CD14-positive monocyte (primary cell): ENCODE data around the gene MALRD1. TPM values are rescaled to one million over a fixed set of nuclear protein-coding genes. Genes with fewer than 3 reads are reported as not detected.

Source experiments
- DNase-seq, 3 donors: peaks; one replicate each; pipeline ENCODE4 v3.0.0-alpha.2; 2011 to 2022
- H2AFZ ChIP-seq: 2 replicates; pipeline ENCODE4 v1.6.0; 2012; ENCODE audit warnings: mild to moderate bottlenecking, low read depth, low read length, inconsistent platforms; ENCODE audit not compliant: insufficient read depth, poor library complexity, severe bottlenecking
- H3K27ac ChIP-seq, 2 donors: 1 replicate in 1 of 2; 2 replicates in 1 of 2; pipeline ENCODE4 v1.5.1; 2012 to 2013; ENCODE audit warnings: low read length in 2 of 2, control low read depth in 1 of 2, inconsistent platforms in 1 of 2, low read depth in 1 of 2, mild to moderate bottlenecking in 1 of 2
- H3K27me3 ChIP-seq, 2 donors: one replicate each; pipeline versions ENCODE4 v1.6.0 to v1.6.1; 2011 to 2013; ENCODE audit warnings: low read length in 2 of 2; ENCODE audit not compliant: control insufficient read depth in 2 of 2, insufficient read depth in 2 of 2
- H3K36me3 ChIP-seq, 2 donors: replicated peaks in 1 of 2; 1 replicate in 1 of 2; 2 replicates in 1 of 2; pipeline versions ENCODE4 v1.5.1 to v1.6.1; 2012 to 2013; ENCODE audit warnings: low read length in 2 of 2, control low read depth in 1 of 2, inconsistent platforms in 1 of 2, mild to moderate bottlenecking in 1 of 2; ENCODE audit not compliant: insufficient read depth in 2 of 2, control insufficient read depth in 1 of 2
- H3K4me1 ChIP-seq, 2 donors: 1 replicate in 1 of 2; 2 replicates in 1 of 2; pipeline versions ENCODE4 v1.5.1 to v1.6.1; 2012 to 2013; ENCODE audit warnings: low read length in 2 of 2, control low read depth in 1 of 2, inconsistent platforms in 1 of 2, mild to moderate bottlenecking in 1 of 2, moderate library complexity in 1 of 2; ENCODE audit not compliant: insufficient read depth in 2 of 2, control insufficient read depth in 1 of 2
- H3K4me2 ChIP-seq: replicated peaks from 2 replicates; pipeline ENCODE3; 2012; ENCODE audit warnings: low read length, moderate library complexity, mild to moderate bottlenecking; ENCODE audit not compliant: poor library complexity, severe bottlenecking; ENCODE audit errors: extremely low read depth
- H3K4me3 ChIP-seq, 3 experiments: fragments of 200-600 bp in 1 of 3; sonication (generic) in 1 of 3; replicated peaks in 1 of 3; 1 replicate in 2 of 3; 2 replicates in 1 of 3; pipeline ENCODE4 v1.5.1; 2011 to 2013; ENCODE audit warnings: low read length in 3 of 3, mild to moderate bottlenecking in 3 of 3, control low read depth in 2 of 3, low read depth in 2 of 3, inconsistent platforms in 1 of 3, moderate library complexity in 1 of 3
- H3K79me2 ChIP-seq: 2 replicates; pipeline ENCODE4 v1.6.0; 2012; ENCODE audit warnings: mild to moderate bottlenecking, control low read depth, inconsistent platforms, low read length, moderate library complexity; ENCODE audit not compliant: insufficient read depth
- H3K9ac ChIP-seq: 2 replicates; pipeline ENCODE4 v1.6.0; 2017; ENCODE audit warnings: low read length, mild to moderate bottlenecking; ENCODE audit not compliant: insufficient read depth, poor library complexity, severe bottlenecking
- H3K9me3 ChIP-seq, 2 donors: replicated peaks in 1 of 2; 1 replicate in 1 of 2; 2 replicates in 1 of 2; pipeline versions ENCODE4 v1.5.1 to v1.6.1; 2012 to 2013; ENCODE audit warnings: low read length in 2 of 2, control low read depth in 1 of 2; ENCODE audit not compliant: control insufficient read depth in 1 of 2, insufficient read depth in 1 of 2
- H4K20me1 ChIP-seq: 2 replicates; pipeline ENCODE4 v1.6.0; 2012; ENCODE audit warnings: mild to moderate bottlenecking, low read length, control low read depth, moderate library complexity; ENCODE audit not compliant: insufficient read depth
- H3K27ac Mint-ChIP-seq, 7 donors: one replicate each; pipeline ENCODE4 v1.8.0; 2020; ENCODE audit warnings: mild to moderate bottlenecking in 7 of 7, mixed read lengths in 7 of 7, moderate library complexity in 6 of 7, inconsistent platforms in 2 of 7
- H3K27me3 Mint-ChIP-seq, 3 donors: one replicate each; pipeline ENCODE4 v1.8.0; 2021 to 2022; ENCODE audit warnings: low read depth in 3 of 3, mild to moderate bottlenecking in 3 of 3, mixed read lengths in 3 of 3, moderate library complexity in 3 of 3, inconsistent platforms in 1 of 3
- H3K36me3 Mint-ChIP-seq, 2 donors: one replicate each; pipeline ENCODE4 v1.8.0; 2020; ENCODE audit warnings: mixed read lengths in 2 of 2, inconsistent platforms in 1 of 2, mild to moderate bottlenecking in 1 of 2
- H3K4me1 Mint-ChIP-seq: one replicate; pipeline ENCODE4 v1.8.0; 2020; ENCODE audit warnings: mild to moderate bottlenecking, mixed read lengths
- H3K4me3 Mint-ChIP-seq, 2 donors: one replicate each; pipeline ENCODE4 v1.8.0; 2020; ENCODE audit warnings: mild to moderate bottlenecking in 2 of 2, mixed read lengths in 2 of 2, moderate library complexity in 1 of 2
- H3K9me3 Mint-ChIP-seq, 7 donors: one replicate each; pipeline ENCODE4 v1.8.0; 2020 to 2022; ENCODE audit warnings: mixed read lengths in 7 of 7, mild to moderate bottlenecking in 6 of 7, moderate library complexity in 6 of 7, inconsistent platforms in 2 of 7
- WGBS: methylation state at CpG from one replicate; pipeline ENCODE4 v1.1.5; 2013; ENCODE audit warnings: missing lambda C conversion rate; ENCODE audit not compliant: insufficient coverage; 5-methylcytosine and 5-hydroxymethylcytosine counted together
- intact Hi-C, 2 donors: fragments of 100-400 bp; cut with micrococcal nuclease; formaldehyde crosslinking; loops; one replicate each; pipeline versions ENCODE4 v1.15.0 to v1.15.1; 2023
- polyA plus RNA-seq, 3 donors: library from polyadenylated mRNA; depleted of rRNA in 1 of 3; unstranded in 2 of 3; stranded (reverse) in 1 of 3; fragments of 300-500 nt in 2 of 3; fragments of >200 nt in 1 of 3; fragmentation: Illumina TruSeq in 2 of 3; gene quantifications; 1 replicate in 2 of 3; 2 replicates in 1 of 3; pipeline ENCODE4 v1.2.3, GENCODE V29; 2012 to 2021
- TF ChIP-seq, protein P1 (sequence below): fragments of 200-600 bp; IDR thresholded peaks from one replicate; pipeline ENCODE4 v1.8.0; 2022; ENCODE audit warnings: antibody characterized with exemption, mild to moderate bottlenecking

MALRD1 gene
- polyA plus RNA-seq, 3 donors: not detected

GRCh38 chr10:19221216-19221615, 172.6 kb downstream of the MALRD1 start:
- Histone ChIP-seq H3K27ac (no peak overlapping the region), H3K9me3 (peaks cover 0 to 4% of the 10 kb centered on the region in 2 donors), H4K20me1 (no peaks in the 10 kb centered on the region), H3K9ac (no peak overlapping the region), H3K36me3 (no peaks in the 10 kb centered on the region), H2AFZ (no peak overlapping the region), H3K4me1 (no peaks in the 10 kb centered on the region), H3K27me3 (no peaks in the 10 kb centered on the region), H3K4me3 (no peak overlapping the region), H3K4me2 (no peak overlapping the region), H3K79me2 (no peaks in the 10 kb centered on the region)
- no peak overlapping the region for H3K4me3 Mint-ChIP-seq
- no peaks in the 10 kb centered on the region for H3K36me3 Mint-ChIP-seq
- H3K4me1 Mint-ChIP-seq: no peaks in the 10 kb centered on the region
- H3K27me3 Mint-ChIP-seq: no peaks in the 10 kb centered on the region
- intact Hi-C loops: no loop called here
- peaks cover 2 to 9% (median 5%) of the 10 kb centered on the region in 7 donors for H3K9me3 Mint-ChIP-seq
- TF ChIP-seq, protein P1, sequence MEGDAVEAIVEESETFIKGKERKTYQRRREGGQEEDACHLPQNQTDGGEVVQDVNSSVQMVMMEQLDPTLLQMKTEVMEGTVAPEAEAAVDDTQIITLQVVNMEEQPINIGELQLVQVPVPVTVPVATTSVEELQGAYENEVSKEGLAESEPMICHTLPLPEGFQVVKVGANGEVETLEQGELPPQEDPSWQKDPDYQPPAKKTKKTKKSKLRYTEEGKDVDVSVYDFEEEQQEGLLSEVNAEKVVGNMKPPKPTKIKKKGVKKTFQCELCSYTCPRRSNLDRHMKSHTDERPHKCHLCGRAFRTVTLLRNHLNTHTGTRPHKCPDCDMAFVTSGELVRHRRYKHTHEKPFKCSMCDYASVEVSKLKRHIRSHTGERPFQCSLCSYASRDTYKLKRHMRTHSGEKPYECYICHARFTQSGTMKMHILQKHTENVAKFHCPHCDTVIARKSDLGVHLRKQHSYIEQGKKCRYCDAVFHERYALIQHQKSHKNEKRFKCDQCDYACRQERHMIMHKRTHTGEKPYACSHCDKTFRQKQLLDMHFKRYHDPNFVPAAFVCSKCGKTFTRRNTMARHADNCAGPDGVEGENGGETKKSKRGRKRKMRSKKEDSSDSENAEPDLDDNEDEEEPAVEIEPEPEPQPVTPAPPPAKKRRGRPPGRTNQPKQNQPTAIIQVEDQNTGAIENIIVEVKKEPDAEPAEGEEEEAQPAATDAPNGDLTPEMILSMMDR: no peak
- no peak overlapping the region for H3K27ac Mint-ChIP-seq
- WGBS: 90% methylated on average over 2 of the region's 3 CpGs
- no peak for DNase-seq

DNA sequence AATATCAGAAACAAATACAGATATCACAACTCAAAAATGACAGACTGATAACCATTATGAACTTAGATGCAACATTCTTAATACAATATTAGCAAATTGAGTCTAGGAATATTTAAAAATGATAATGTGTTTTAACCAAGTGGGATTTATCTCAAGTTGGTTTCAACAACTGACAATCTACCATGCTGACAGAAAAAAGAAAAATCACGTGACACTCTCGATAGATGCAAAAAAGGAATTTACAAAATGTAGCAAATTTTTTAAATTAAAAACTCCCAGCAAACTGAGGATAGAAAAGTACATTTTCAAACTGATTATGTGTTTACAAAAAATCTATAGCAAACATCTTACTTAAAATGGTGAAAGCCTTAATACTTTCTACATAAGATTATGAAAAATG, 177.4 kb downstream of the MALRD1 start:
- H3K4me3 ChIP-seq: no peak overlapping the region
- Mint-ChIP-seq H3K9me3 (peaks cover 1 to 7% (median 6%) of the 10 kb centered on the region in 7 donors), H3K4me3 (no peak overlapping the region), H3K4me1 (no peaks in the 10 kb centered on the region), H3K27ac (no peak overlapping the region), H3K27me3 (no peaks in the 10 kb centered on the region), H3K36me3 (no peaks in the 10 kb centered on the region)
- H3K36me3 ChIP-seq: no peaks in the 10 kb centered on the region
- H2AFZ ChIP-seq: no peak overlapping the region
- no peaks in the 10 kb centered on the region for H3K27me3 ChIP-seq
- no peaks in the 10 kb centered on the region for H3K4me1 ChIP-seq
- H4K20me1 ChIP-seq: no peaks in the 10 kb centered on the region
- no peak overlapping the region for H3K27ac ChIP-seq
- intact Hi-C loops: no loop called here
- no CpG with 5 or more reads among the region's 2 CpGs for WGBS
- peaks cover 0 to 4% of the 10 kb centered on the region in 2 donors for H3K9me3 ChIP-seq
- no peak overlapping the region for H3K4me2 ChIP-seq
- no peak for DNase-seq
- TF ChIP-seq, protein P1: no peak
- H3K79me2 ChIP-seq: no peaks in the 10 kb centered on the region
- no peak overlapping the region for H3K9ac ChIP-seq
